ENCODE results near the gene OR5H1.
"Not testable (repeated sequence)": the region's sequence is repeated elsewhere in the genome, so short reads cannot be mapped to it uniquely, and the experiment has no call there.

OR5H1 gene

GRCh38 chr3:98130421-98130820 is at the start of gene OR5H1:
Gene OR5H1, plus strand, starts transcription at chr3:98130721. Its CDS starts 1,977 bp downstream, at chr3:98132698.
- DNase-seq, result no peak

DNA sequence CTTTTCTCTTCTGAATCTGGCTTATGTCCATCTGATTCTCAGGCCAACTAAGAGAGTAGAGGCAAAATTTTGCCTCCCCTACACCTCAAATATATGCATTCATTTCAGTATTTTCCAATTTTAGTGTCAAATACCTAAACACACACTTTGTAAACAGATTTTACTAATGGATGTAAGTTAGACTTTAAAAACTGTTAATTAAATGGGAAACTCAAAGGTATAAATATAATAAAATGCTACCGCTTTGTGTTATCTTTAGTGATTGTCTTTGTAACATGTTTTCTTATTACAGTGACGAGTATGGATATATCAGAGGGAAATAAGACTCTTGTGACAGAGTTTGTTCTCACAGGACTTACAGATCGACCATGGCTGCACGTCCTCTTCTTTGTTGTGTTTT is 43.6 kb upstream of the OR5H1 start, which contains the start of gene OR5AC2:
Gene OR5AC2 (plus strand): TSS at position 301 of the 400 bp plus-strand sequence. CDS start 0 bp downstream, at position 301.
- DNase-seq, result no peak

GRCh38 chr3:98095882-98096281 is 34.6 kb upstream of the OR5H1 start:
- DNase-seq, result no peak

DNA sequence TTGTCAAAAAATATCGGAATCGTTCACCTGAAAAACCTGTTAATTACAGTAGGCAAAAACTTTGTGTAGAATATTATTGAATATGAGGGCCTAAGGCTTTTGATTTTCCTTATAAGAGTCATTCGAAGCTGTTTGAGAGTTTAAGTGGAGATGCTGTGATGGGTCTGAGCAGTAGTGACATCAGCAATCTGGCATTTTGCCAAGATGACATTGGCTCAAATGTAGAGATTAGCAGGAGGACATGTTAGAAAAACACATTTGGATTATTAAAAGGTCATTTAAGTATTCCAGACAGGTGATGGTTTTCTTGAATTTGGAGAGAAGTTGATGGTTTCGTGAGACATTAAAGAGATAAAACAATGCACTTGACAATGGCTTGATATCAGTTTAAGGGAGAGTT is 30.7 kb upstream of the OR5H1 start:
- DNase-seq, result no peak

DNA sequence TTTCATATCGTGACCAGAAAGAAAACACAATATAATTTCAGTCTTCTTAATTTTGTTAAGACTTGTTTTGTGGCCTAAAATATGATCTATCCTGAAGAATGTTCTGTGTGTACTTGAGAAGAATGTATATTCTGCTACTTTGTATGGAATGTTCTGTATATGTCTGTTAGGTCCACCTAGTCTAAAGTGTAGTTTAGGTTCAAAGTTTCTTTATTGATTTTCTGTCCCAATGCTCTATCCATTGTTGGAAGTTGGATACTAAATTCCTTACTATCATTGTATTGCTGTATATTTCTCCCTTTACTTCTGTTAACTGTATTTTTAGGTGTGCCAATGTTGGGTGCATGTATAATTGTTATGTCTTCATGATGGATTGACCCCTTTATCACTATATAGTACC is 22.4 kb upstream of the OR5H1 start:
- no peak for DNase-seq

- DNase-seq, result no peak
Measured at GRCh38 chr3:98109807-98110549, 20.5 kb upstream of the OR5H1 start.

- DNase-seq, result no peak
Measured at GRCh38 chr3:98110550-98110908, 20.0 kb upstream of the OR5H1 start.

DNA sequence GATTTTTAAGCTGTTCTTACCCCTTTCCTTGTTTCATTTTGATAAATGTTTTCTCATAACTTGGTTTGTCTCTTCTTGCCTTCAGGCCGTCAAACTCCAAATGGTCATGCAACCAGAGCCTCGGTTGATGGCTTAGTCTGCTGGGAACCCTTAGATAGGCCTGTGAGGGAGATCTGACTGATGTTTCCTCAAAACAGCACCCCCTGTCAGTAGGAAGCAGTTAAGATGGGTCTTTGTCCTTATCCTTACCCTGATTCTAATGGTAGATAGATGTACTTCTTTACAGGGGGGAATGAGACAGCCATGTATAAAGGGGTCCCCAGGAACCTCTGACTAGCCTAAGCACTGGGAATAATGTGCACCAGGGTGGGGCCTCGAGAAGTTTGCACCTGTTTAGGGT is 16.3 kb upstream of the OR5H1 start:
- DNase-seq, result no peak

DNA sequence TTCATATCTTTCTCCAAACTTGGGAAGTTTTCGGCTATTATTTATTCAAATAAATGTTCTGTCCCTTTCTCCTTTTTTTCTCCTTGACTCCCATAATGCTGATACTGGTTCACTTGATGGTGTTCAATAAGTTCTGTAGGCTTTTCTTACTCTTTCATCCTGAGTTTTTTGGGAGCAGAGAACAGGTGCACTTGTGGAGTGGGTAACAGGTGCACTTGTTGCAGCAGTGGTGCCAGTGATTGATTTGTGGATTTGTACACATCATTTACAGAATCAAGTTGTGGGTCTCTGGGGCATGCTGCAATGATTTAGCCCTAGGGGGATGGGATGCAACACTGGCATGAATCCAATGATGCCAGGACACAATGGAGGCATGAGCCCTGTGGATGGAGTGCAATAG is 14.8 kb upstream of the OR5H1 start:
- no peak for DNase-seq

DNA sequence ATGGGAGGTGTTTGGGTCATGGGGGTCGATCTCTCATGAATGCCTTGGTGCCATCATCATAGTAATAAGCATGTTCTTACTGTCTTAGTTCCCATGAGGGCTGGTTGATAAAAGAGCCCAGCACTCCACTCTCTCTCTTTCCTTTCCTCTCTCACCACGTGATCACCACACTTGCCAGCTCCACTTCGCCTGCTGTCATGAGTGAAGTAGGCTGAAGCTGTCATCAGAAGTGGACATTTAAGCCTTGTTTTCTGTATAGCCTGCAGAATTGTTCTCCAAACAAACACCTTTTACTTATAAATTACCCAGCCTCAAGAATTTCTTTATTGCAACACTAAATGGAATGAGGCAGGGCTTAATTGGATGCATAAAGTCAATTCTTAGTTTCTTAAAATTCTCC is 6.1 kb downstream of the OR5H1 start:
- DNase-seq, result no peak

DNA sequence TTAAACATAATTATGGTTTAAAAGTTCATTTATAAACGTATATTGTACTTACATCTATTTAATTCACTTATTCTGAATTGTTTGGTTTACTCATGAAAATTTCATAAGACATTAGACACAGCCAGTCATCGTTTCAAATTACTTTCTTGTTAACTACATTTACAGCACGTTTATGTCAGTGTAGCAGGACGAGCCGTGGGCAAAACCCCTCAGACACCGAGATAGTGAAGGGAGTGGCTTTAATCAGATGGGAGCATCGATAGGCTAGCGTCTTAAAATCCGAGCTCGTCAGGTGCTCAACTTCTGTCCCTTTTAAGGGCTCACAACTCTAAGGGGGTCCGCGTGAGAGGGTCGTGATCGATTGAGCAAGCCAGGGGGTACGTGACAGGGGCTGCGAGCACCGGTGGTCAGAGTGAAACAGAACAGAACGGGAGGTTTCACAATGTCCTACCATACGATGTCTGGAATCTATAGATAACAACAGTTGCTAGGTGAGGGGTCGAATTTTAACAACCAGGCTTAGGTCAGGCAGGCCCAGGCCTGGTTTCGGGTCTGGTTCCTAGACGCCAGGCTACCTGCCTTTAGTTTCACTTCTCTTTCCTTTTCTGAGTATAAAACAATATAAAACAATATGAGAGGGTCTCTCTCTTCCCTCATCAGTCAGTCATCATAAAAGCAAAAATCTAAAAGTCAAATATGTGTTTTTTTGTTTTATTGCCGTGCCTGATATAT is 7.5 kb downstream of the OR5H1 start:
- not testable (repeated sequence) for DNase-seq

- no peak for DNase-seq
Measured at GRCh38 chr3:98140531-98140930, 10.0 kb downstream of the OR5H1 start.

GRCh38 chr3:98147179-98147578 is 16.7 kb downstream of the OR5H1 start, which contains the start of gene OR5H14:
Gene OR5H14, plus strand, starts transcription at chr3:98147479. Its CDS starts 1,907 bp downstream, at chr3:98149386.
- DNase-seq, result no peak

DNA sequence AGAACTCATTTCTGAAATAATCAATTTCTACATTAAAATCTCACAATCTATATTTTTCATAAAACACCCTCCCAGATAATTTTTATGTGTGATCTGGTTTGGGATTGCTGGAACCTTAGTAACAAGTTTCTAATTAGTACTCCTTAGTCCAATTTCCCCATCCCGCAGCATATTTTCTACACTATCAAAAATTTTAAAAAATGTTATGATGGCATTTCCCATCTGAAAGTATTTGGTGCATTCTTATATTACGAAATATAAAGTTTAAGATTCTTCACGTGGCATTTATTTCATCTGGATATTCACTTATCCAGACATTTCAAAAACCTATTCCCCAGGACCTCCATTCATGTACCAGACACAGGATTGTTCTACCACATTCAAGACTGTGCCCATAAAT is 18.2 kb downstream of the OR5H1 start:
- DNase-seq, result no peak

DNA sequence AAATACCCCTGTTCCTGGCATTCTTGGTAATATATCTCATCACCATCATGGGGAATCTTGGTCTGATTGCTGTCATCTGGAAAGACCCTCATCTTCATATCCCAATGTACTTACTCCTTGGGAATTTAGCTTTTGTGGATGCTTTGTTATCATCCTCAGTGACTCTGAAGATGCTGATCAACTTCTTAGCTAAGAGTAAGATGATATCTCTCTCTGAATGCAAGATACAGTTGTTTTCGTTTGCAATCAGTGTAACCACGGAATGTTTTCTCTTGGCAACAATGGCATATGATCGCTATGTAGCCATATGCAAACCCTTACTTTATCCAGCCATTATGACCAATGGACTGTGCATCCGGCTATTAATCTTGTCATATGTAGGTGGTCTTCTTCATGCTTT is 18.9 kb downstream of the OR5H1 start:
- DNase-seq, result not testable (repeated sequence)

DNA sequence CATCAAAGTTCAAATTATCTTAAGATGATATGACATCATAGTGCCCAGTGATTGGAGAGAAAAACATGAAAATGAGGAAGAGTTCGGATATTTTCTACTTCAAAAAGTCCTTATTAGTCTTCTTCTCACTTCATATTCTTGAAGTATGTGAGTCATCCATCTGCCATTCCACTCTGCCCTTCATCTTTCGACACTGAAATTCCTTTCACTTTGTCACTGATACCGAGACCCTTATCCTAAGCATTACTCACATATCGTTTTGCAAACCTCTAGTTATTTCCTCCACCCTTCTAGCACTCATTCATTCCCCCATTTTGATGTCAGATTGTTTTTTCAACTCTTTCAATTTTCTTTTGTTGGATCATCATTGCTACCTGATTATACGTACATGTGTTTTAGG is 20.7 kb downstream of the OR5H1 start:
- no peak for DNase-seq

DNA sequence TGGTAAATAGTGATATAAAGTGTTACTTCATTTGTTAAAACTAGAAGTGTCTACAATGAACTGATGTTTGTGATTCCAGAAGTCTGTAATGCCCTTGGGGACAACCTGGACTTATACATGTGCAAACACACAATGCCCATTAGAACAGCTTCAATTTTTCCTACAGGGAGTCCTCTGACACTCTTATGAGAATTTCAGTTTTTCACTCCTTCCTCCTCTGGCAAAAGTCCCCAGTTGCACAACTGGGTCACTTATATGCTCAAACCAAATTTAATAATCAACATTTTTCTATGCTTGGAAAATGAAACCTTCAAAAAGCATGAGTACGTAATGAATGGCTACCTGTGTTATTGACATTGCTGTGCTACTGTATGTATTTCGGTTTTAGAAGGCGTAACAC is 35.9 kb downstream of the OR5H1 start, which contains the start of gene OR5H15:
Gene OR5H15 (plus strand): TSS at position 301 of the 400 bp plus-strand sequence. CDS start 2,004 bp downstream, outside the sequence.
- DNase-seq, result no peak

DNA sequence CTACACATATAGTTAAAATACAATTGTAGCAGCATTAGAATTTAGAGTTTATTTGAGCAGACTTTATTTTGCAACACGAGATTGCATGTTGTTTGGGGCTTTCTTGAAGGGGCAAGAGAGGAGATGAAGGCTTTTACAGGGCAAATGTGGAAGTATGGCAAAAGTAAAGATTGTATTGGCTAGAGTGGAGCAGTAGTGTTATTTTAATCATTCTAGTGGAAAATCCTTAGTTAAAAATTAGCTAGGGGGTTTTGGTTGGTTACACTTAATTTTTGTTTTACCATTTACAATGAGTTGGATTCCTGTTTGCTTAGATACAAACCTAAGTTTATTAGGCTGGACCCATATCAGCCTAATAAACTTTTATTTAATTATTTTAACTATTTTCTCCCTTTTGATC is 40.5 kb downstream of the OR5H1 start:
- DNase-seq, result no peak

- no peak for DNase-seq
Measured at GRCh38 chr3:98172621-98173020, 42.1 kb downstream of the OR5H1 start.

DNA sequence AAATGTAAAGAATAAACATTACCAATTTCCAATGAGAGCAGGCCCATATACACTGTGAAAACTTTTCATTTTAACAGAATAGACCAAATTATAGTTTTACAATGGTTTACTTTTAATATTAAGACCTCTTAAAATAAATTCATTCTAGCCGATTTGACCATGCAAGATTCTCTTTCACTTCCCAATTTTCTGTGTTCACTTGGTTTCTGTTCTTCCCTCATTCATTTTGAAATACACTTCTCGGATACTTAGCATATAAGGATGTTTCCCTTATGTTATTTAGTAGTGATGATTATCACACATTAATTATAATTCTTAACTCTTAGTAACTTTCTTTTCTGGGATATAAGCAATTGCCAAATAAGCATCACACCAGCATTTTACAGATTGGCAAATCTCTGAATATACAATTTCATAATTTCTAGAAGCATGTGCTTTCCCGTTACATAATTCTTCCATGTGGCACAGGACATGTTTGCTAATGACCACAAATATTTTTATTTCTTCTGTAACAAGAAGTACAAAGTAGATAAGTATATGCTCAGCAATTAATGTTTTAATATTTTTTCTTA is 49.9 kb downstream of the OR5H1 start:
- DNase-seq, result no peak

DNA sequence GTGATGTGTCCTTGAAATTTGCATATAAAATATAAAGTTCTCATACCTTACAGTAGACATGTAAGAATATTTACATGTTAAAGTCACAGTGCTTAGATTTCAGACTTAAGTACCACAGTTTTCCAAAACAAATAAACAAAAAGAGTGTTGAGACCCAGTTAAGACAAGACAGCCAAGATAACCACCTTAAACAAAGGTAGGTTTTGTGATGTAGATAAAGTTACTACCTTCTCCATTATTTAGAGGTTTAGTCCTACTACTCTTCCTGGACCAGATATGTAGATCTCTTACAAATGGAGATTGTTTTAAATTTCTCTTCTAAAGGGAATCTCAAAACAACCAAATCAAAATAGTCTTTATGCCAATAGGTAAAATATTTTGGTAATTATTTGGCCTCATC is 51.7 kb downstream of the OR5H1 start:
- DNase-seq, result no peak

- DNase-seq, result no peak
Measured at GRCh38 chr3:98185180-98185579, 54.7 kb downstream of the OR5H1 start.
